ENCODE data around the gene SLC22A14.

The SLC22A14 gene

DNA sequence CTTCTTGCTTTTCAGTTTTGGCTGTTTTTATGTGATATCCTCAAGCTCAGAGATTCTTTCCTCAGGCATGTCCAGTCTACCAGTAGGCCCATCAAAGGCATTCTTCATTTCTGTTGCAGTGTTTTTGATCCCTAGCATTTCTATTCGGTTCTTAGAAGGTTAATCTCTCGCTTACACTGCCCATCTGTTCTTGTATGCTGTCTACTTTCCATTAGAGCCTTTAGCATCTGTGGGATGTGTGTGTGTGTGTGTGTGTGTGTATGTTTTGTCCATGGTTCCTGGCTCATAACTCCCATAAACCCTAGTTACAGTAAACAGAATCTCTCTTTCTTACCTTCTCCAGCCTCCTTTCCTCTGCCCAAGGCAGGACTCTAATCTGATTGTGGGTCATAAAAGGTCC is 21.6 kb upstream of the SLC22A14 start:
- no peak for TF ChIP-seq CTCF (IDR thresholded peaks at IDR 0.05; ENCODE audit: control insufficient read depth, extremely low read depth, insufficient read depth)
- H3K4me3 ChIP-seq (ENCODE audit: low read depth, low read length): no peak overlapping the region

GRCh38 chr3:38264353-38264771 is 17.7 kb upstream of the SLC22A14 start:
- TF ChIP-seq CTCF (IDR thresholded peaks at IDR 0.05; ENCODE audit: control insufficient read depth, extremely low read depth, insufficient read depth): no peak
- H3K4me3 ChIP-seq (ENCODE audit: low read depth, low read length): no peak overlapping the region
- no peak for DNase-seq (ENCODE audit: low read depth)

More for the DNA sequence above, 21.6 kb upstream of the SLC22A14 start:
- no peak for DNase-seq (ENCODE audit: low read depth)

GRCh38 chr3:38264779-38265178 is 17.3 kb upstream of the SLC22A14 start:
- no peak for TF ChIP-seq CTCF (IDR thresholded peaks at IDR 0.05; ENCODE audit: control insufficient read depth, extremely low read depth, insufficient read depth)
- DNase-seq (ENCODE audit: low read depth): no peak
- H3K4me3 ChIP-seq (ENCODE audit: low read depth, low read length): no peak overlapping the region

GRCh38 chr3:38265604-38266307 is 16.3 kb upstream of the SLC22A14 start, which contains the start of gene SLC22A13:
Gene SLC22A13 (plus strand): TSS chr3:38265812. CDS start chr3:38265861, 49 bp downstream.
- TF ChIP-seq CTCF (IDR thresholded peaks at IDR 0.05; ENCODE audit: control insufficient read depth, extremely low read depth, insufficient read depth): no peak
- no peak within 1 kb of the TSS for H3K4me3 ChIP-seq (ENCODE audit: low read depth, low read length)
- DNase-seq (ENCODE audit: low read depth): no peak

DNA sequence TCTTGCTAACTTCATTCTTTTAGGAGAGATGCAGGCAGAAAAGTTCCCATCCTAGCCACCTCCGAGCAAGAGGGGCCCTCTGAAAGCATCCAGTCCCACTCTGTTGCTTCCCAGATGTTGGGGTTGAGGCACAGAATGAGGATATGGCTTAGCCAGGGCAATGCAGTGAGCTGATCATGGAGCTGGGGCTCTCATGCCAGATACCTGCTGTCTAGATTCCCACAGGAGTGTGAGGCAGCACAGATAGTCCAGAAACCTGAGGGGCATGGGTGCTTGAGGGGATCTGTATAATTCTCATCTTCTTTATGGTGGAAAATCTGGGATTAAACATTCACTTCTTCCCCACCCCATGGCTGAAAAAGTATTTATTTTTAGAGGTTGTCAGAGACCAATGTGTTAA is 15.3 kb upstream of the SLC22A14 start:
- no peak for DNase-seq (ENCODE audit: low read depth)
- TF ChIP-seq CTCF (IDR thresholded peaks at IDR 0.05; ENCODE audit: control insufficient read depth, extremely low read depth, insufficient read depth): no peak
- no peak overlapping the region for H3K4me3 ChIP-seq (ENCODE audit: low read depth, low read length)

DNA sequence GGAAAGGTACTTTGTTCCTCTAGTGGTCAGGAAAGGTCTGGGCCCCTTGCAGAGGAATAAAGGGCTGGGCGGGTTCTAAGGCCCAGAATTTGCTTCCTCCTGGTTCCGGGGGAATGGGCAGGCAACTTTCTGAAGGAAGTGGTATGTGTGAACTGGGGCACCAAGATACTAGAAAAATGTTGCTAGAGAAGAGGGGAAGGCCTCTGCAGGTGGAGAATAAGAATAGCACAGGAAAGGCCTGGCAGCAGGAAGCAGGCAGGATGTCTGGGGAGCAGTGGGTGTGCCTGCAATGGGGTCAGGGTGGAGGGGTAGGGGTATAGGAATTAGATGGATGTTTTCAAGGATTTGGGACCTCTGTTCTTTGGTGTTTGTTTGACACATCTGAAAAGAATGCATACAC is 14.4 kb upstream of the SLC22A14 start:
- TF ChIP-seq CTCF (IDR thresholded peaks at IDR 0.05; ENCODE audit: control insufficient read depth, extremely low read depth, insufficient read depth): no peak

DNA sequence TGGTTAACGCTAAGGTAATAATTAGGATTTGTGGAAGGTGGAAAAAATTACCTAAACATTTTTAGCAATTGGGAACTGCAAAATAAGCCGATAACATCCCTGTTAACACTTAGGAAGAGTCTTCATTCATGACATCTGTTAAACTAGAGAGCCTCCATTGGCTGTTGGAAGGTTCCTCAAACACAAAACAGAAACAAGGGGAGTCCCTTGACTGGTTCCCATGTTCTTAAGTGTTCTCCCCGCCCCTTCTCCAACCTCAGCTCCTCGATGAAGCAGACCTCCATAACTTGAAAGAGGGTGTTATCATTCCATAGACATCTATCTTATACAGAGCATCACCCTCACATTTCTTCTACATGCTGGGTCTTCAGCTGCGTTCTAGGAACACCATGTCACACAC is 14.0 kb upstream of the SLC22A14 start:
- H3K4me3 ChIP-seq (ENCODE audit: low read depth, low read length): no peak overlapping the region
- DNase-seq (ENCODE audit: low read depth): no peak
- TF ChIP-seq CTCF (IDR thresholded peaks at IDR 0.05; ENCODE audit: control insufficient read depth, extremely low read depth, insufficient read depth): no peak

More for the DNA sequence above, 14.4 kb upstream of the SLC22A14 start:
- DNase-seq (ENCODE audit: low read depth): no peak
- H3K4me3 ChIP-seq (ENCODE audit: low read depth, low read length): no peak overlapping the region

All from LNCaP clone FGC (cell line).